K562 (cell line): ENCODE results near the gene HOXB3. TPM values are rescaled to one million over a fixed set of nuclear protein-coding genes. Genes with fewer than 3 reads are reported as not detected.

Experiments used
- ATAC-seq: fragments of 200-7000 bp; cut with Tn5 transposase; 3 replicates; pipeline ENCODE4 v1.9.1; 2020; ENCODE audit warnings: moderate library complexity
- BruUV-seq: library from RNA; stranded (reverse); fragments of 400-500 nt; replicated peaks from 2 replicates; lab custom pipeline; 2021; lab: Mats Ljungman, UMichigan
- CTCF ChIA-PET: fragments of 300-600 bp; formaldehyde crosslinking; extraction: SDS; loops from one replicate; lab custom pipeline; 2021; ENCODE audit warnings: low intra/inter-chr PET ratio; lab: Yijun Ruan, JAX
- POLR2A ChIA-PET: fragments of 300-600, 350-650 bp; sonication (Branson Sonifier 250); formaldehyde crosslinking; extraction: SDS; loops from one replicate; lab custom pipeline; 2021; ENCODE audit warnings: antibody characterized with exemption, inconsistent platforms; lab: Yijun Ruan, JAX
- DNase-seq, 4 experiments: peaks; one replicate each; pipeline versions ENCODE4 v3.0.0 to v3.0.0-alpha.2; 2011 to 2018; ENCODE audit warnings: low spot score in 3 of 4, mixed read lengths in 3 of 4; ENCODE audit errors: extremely low read depth in 1 of 4
- FAIRE-seq: peaks from 2 replicates; lab custom pipeline; 2011; peaks lifted over from hg19 to GRCh38; lab: Jason Lieb, UNC
- H2AFZ ChIP-seq: 2 replicates; pipeline ENCODE4 v1.6.0; 2011; ENCODE audit warnings: low read depth, low read length, control low read depth, inconsistent platforms
- H3K27ac ChIP-seq: fragments of 200-600 bp; 3 replicates; pipeline ENCODE4 v1.8.0; 2011; ENCODE audit warnings: low read depth, mild to moderate bottlenecking, control low read depth, inconsistent platforms, low read length, moderate library complexity, mixed read lengths; ENCODE audit errors: extremely low read depth
- H3K27me3 ChIP-seq, 2 experiments: fragments of 300-600 bp in 1 of 2; 2 replicates in 1 of 2; 3 replicates in 1 of 2; pipeline versions ENCODE4 v1.6.0 to v1.8.0; 2011; ENCODE audit warnings: inconsistent platforms in 2 of 2, low read length in 2 of 2, mild to moderate bottlenecking in 1 of 2, mixed read lengths in 1 of 2, moderate library complexity in 1 of 2; ENCODE audit not compliant: control insufficient read depth in 2 of 2, insufficient read depth in 2 of 2
- H3K36me3 ChIP-seq: fragments of 300-600 bp; 3 replicates; pipeline ENCODE4 v1.8.0; 2011; ENCODE audit warnings: mild to moderate bottlenecking, low read length, inconsistent platforms; ENCODE audit not compliant: control insufficient read depth, insufficient read depth
- H3K4me1 ChIP-seq, 2 experiments: fragments of 200-600 bp in 1 of 2; replicated peaks in 1 of 2; 2 replicates in 1 of 2; 3 replicates in 1 of 2; pipeline versions ENCODE4 v1.5.1 to v1.8.0; 2011; ENCODE audit warnings: inconsistent platforms in 2 of 2, low read length in 2 of 2, mild to moderate bottlenecking in 1 of 2, mixed read lengths in 1 of 2, moderate library complexity in 1 of 2; ENCODE audit not compliant: control insufficient read depth in 2 of 2, insufficient read depth in 2 of 2
- H3K4me2 ChIP-seq: 2 replicates; pipeline ENCODE4 v1.6.1; 2011; ENCODE audit warnings: low read length, control low read depth, inconsistent platforms, mixed read lengths; ENCODE audit not compliant: insufficient read depth
- H3K4me3 ChIP-seq: fragments of 200-600 bp; sonication (generic), shearing (Covaris generic); 2 replicates; pipeline ENCODE4 v1.5.1; 2016; ENCODE audit warnings: control low read depth, inconsistent platforms
- H3K79me2 ChIP-seq: fragments of 200-600 bp; 3 replicates; pipeline ENCODE4 v1.8.0; 2011; ENCODE audit warnings: low read length, inconsistent platforms; ENCODE audit not compliant: control insufficient read depth, insufficient read depth
- H3K9ac ChIP-seq, 2 experiments: 2 replicates each; pipeline versions ENCODE4 v1.6.0 to v1.6.1; 2011; ENCODE audit warnings: low read depth in 2 of 2, low read length in 2 of 2, control low read depth in 1 of 2, inconsistent platforms in 1 of 2, mild to moderate bottlenecking in 1 of 2, mixed read lengths in 1 of 2; ENCODE audit not compliant: insufficient read depth in 1 of 2
- H3K9me1 ChIP-seq: one replicate; pipeline ENCODE4 v1.6.0; 2011; ENCODE audit warnings: inconsistent platforms, mild to moderate bottlenecking, low read length, moderate library complexity; ENCODE audit not compliant: control insufficient read depth, insufficient read depth
- H3K9me3 ChIP-seq: replicated peaks from 2 replicates; pipeline ENCODE4 v1.5.1; 2011; ENCODE audit warnings: low read depth, low read length, inconsistent platforms; ENCODE audit not compliant: control insufficient read depth, insufficient read depth
- H4K20me1 ChIP-seq: replicated peaks from 2 replicates; pipeline ENCODE4 v1.6.1; 2011; ENCODE audit warnings: low read length, inconsistent platforms, mixed read lengths; ENCODE audit not compliant: control insufficient read depth, insufficient read depth
- BRD9 ChIP-seq: fragments of 450-650 bp; IDR thresholded peaks from 2 replicates; pipeline ENCODE4 v1.6.1; 2018; ENCODE audit warnings: low read depth; ENCODE audit not compliant: partially characterized antibody
- C11orf30 ChIP-seq: fragments of 450-650 bp; IDR thresholded peaks from 2 replicates; pipeline ENCODE4 v1.6.1; 2016; ENCODE audit warnings: low read depth, mild to moderate bottlenecking
- CBX8 ChIP-seq: fragments of 200-600 bp; sonication (generic); IDR thresholded peaks from 2 replicates; pipeline ENCODE4 v1.6.1; 2012; ENCODE audit warnings: borderline replicate concordance, mixed run types, low read depth, mild to moderate bottlenecking, moderate library complexity, mixed read lengths, low read length, control low read depth, inconsistent platforms; ENCODE audit not compliant: poor library complexity, severe bottlenecking; ENCODE audit errors: extremely low read depth
- CEBPZ ChIP-seq: fragments of 150-350 bp; IDR thresholded peaks from 2 replicates; pipeline ENCODE4 v1.6.1; 2014; ENCODE audit warnings: low read depth, mild to moderate bottlenecking, low read length, borderline replicate concordance
- LEF1 ChIP-seq: fragments of 450-650 bp; IDR thresholded peaks from 2 replicates; pipeline ENCODE4 v1.6.1; 2016; ENCODE audit warnings: mild to moderate bottlenecking
- PHB ChIP-seq: fragments of 250-450 bp; sonication (Bioruptor Pico); IDR thresholded peaks from 2 replicates; pipeline ENCODE4 v1.5.0; 2021
- PHTF2 ChIP-seq: fragments of 250-450 bp; sonication (Bioruptor Pico); IDR thresholded peaks from 2 replicates; pipeline ENCODE4 v1.5.0; 2021; ENCODE audit warnings: mild to moderate bottlenecking
- RAD51 ChIP-seq: fragments of 450-650 bp; IDR thresholded peaks from 2 replicates; pipeline ENCODE4 v1.7.1; 2016; ENCODE audit warnings: low read depth, mild to moderate bottlenecking, borderline replicate concordance
- RHOXF2B ChIP-seq: fragments of 250-450 bp; sonication (Bioruptor Pico); conservative IDR thresholded peaks from 2 replicates; pipeline ENCODE4 v1.5.1; 2021
- SREBF1 ChIP-seq: fragments of 150-350 bp; IDR thresholded peaks from 2 replicates; pipeline ENCODE4 v1.6.1; 2014; ENCODE audit warnings: antibody characterized with exemption, low read depth, low read length, borderline replicate concordance
- TAL1 ChIP-seq: fragments of 450-650 bp; IDR thresholded peaks from 2 replicates; pipeline ENCODE4 v1.6.1; 2016; ENCODE audit warnings: mild to moderate bottlenecking
- TCF15 ChIP-seq: fragments of 250-450 bp; sonication (Bioruptor Pico); IDR thresholded peaks from 2 replicates; pipeline ENCODE4 v1.8.0; 2022; ENCODE audit warnings: moderate library complexity, mild to moderate bottlenecking, inconsistent platforms
- ZBTB43 ChIP-seq: sonication (generic); formaldehyde crosslinking; IDR thresholded peaks from 2 replicates; pipeline ENCODE4 v1.8.0; 2023; ENCODE audit warnings: mild to moderate bottlenecking, missing genetic modification reagents
- ZNF232 ChIP-seq: sonication (generic); formaldehyde crosslinking; IDR thresholded peaks from 2 replicates; pipeline ENCODE4 v1.8.0; 2022; ENCODE audit warnings: mild to moderate bottlenecking, missing genetic modification reagents
- WGBS: fragments of 100-300 bp; shearing (Covaris generic); methylation state at CpG from one replicate; pipeline ENCODE4 v1.1.6; 2016; ENCODE audit warnings: low coverage, mixed read lengths; ENCODE audit not compliant: insufficient coverage; ENCODE audit errors: missing lambda C conversion rate; 5-methylcytosine and 5-hydroxymethylcytosine counted together
- in situ Hi-C: fragments of 300-500 bp; cut with MboI; formaldehyde crosslinking; loops from 4 replicates; pipeline ENCODE4 v1.15.0; 2018; ENCODE audit warnings: inconsistent platforms, mixed read lengths
- intact Hi-C: fragments of 100-400 bp; cut with micrococcal nuclease; formaldehyde crosslinking; loops from 2 replicates; pipeline ENCODE4 v1.14.2; 2022
- polyA plus RNA-seq, 8 experiments: library from polyadenylated mRNA; depleted of rRNA in 4 of 8; stranded (reverse) in 5 of 8; unstranded in 3 of 8; fragments of >200 nt; fragmentation: Nextera tagmentation in 2 of 8; fragmentation: Illumina TruSeq in 1 of 8; extraction: Ambion mirVana in 2 of 8; extraction: Trizol in 1 of 8; gene quantifications; 2 replicates each; pipeline versions ENCODE4 v1.2.1 to v1.2.3, GENCODE V29; 2011 to 2014; ENCODE audit warnings: inconsistent platforms in 1 of 8, missing spikeins in 1 of 8
- total RNA-seq, 7 experiments: library from RNA; depleted of rRNA in 6 of 7; stranded (reverse); fragments of >200 nt in 6 of 7; fragmentation: Illumina TruSeq in 2 of 7; extraction: Trizol in 2 of 7; gene quantifications; 2 replicates each; pipeline versions ENCODE4 v1.2.1 to v1.2.3, GENCODE V29; 2011 to 2021; ENCODE audit warnings: low replicate concordance in 1 of 7

The HOXB3 gene
- total and polyA plus RNA-seq, 9 of the 15 experiments (the other 6 are each of a cell fraction or from before 2014, with no cell fraction given) = 2.4 to 41.3 (median 20.2) TPM

GRCh38 chr17:48530887-48531272 is 59.2 kb downstream of the HOXB3 start, which contains the start of gene HOXB1:
TSS of gene HOXB1 (minus strand) at chr17:48531011. CDS start at chr17:48530904, 107 bp downstream.
- Histone ChIP-seq H3K79me2 (no peaks in the 10 kb centered on the region), H3K9ac (no peak within 1 kb of the TSS), H3K27me3 (no peaks in the 10 kb centered on the region), H2AFZ (0 out of 2 replicates have a peak within 1 kb of the TSS, but pooled peaks have one; percentile 5), H4K20me1 (no peaks in the 10 kb centered on the region), H3K36me3 (no peaks in the 10 kb centered on the region), H3K4me1 (peaks cover 26 to 41% of the 10 kb centered on the region in 2 experiments; a peak in 4 of 5 replicates), H3K27ac (no peak within 1 kb of the TSS), H3K9me1 (no peaks in the 10 kb centered on the region), H3K9me3 (no peaks in the 10 kb centered on the region), H3K4me2 (no peak within 1 kb of the TSS), H3K4me3 (no peak within 1 kb of the TSS)
- 79% methylated on average over 15 of the region's 15 CpGs for WGBS
- no TSS peak for BruUV-seq
- no peak for TF ChIP-seq C11orf30
- no peak for TF ChIP-seq PHB (CRISPR knock-in tag)
- no peak for TF ChIP-seq RHOXF2B (CRISPR knock-in tag)
- no peak for TF ChIP-seq SREBF1
- TF ChIP-seq CEBPZ = no peak
- TF ChIP-seq BRD9 = no peak
- no peak for TF ChIP-seq LEF1
- TF ChIP-seq RAD51 = no peak
- no peak for TF ChIP-seq TCF15 (CRISPR knock-in tag)
- no peak for TF ChIP-seq ZNF232 (CRISPR knock-in tag)
- TF ChIP-seq PHTF2 (CRISPR knock-in tag) = no peak
- TF ChIP-seq TAL1 = no peak
- TF ChIP-seq CBX8 = no peak
- no peak for TF ChIP-seq ZBTB43 (CRISPR knock-in tag)
- no peak for FAIRE-seq
- ChIA-PET POLR2A (interaction anchor here (0.7 kb wide), 1 partner anchor 19 kb away, joined by 3 read pairs; no protein-coding TSS in a partner anchor), CTCF (no interaction called here)
- ATAC-seq = no peak
- no peak for DNase-seq
- in situ Hi-C loops = no loop called here
- intact Hi-C loops = no loop called here
